ENCODE measurements around the gene SERPINA1.

GRCh38 chr14:94354638-94355185 is 33.7 kb downstream of the SERPINA1 start:
- TF ChIP-seq CEBPB (IDR thresholded peaks at IDR 0.05; ENCODE audit: borderline replicate concordance in 1 of 2, low read depth in 2 of 2, low read length in 2 of 2) (no peak), ESRRA (IDR thresholded peaks at IDR 0.05; ENCODE audit: low read length) (no peak), CTCF (IDR thresholded peaks at IDR 0.05 in 2 of 3, conservative IDR thresholded peaks at IDR 0.05 in 1 of 3; ENCODE audit: control insufficient read depth in 2 of 3, extremely low read depth in 1 of 3, insufficient read depth in 1 of 3, low read depth in 3 of 3, low read length in 3 of 3) (no peak), TAF1 (IDR thresholded peaks at IDR 0.05; ENCODE audit: borderline replicate concordance, low read depth, low read length) (no peak), TARDBP (IDR thresholded peaks at IDR 0.05; ENCODE audit: borderline replicate concordance) (no peak), ZNF24 (IDR thresholded peaks at IDR 0.05) (no peak), RFX5 (IDR thresholded peaks at IDR 0.05; ENCODE audit: low read depth, low read length) (no peak)
- TF ChIP-seq, protein P1, sequence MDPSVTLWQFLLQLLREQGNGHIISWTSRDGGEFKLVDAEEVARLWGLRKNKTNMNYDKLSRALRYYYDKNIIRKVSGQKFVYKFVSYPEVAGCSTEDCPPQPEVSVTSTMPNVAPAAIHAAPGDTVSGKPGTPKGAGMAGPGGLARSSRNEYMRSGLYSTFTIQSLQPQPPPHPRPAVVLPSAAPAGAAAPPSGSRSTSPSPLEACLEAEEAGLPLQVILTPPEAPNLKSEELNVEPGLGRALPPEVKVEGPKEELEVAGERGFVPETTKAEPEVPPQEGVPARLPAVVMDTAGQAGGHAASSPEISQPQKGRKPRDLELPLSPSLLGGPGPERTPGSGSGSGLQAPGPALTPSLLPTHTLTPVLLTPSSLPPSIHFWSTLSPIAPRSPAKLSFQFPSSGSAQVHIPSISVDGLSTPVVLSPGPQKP (IDR thresholded peaks at IDR 0.05; ENCODE audit: low read depth, low read length), result no peak
